DOHH2 (cell line): ENCODE results near the gene CACNA2D3.

Experiments
- CTCF ChIP-seq: fragments of 200-600 bp; sonication (generic); IDR thresholded peaks from one replicate; pipeline ENCODE4 v1.5.1; 2014; ENCODE audit warnings: antibody characterized with exemption, mild to moderate bottlenecking, low read depth, low read length; ENCODE audit not compliant: poor library complexity, severe bottlenecking
- EZH2phosphoT487 ChIP-seq: fragments of 200-600 bp; sonication (generic); IDR thresholded peaks from 2 replicates; pipeline ENCODE4 v1.6.1; 2017; ENCODE audit warnings: borderline replicate concordance, mild to moderate bottlenecking, antibody characterized with exemption, low read length, moderate library complexity, mixed read lengths

- TF ChIP-seq CTCF (no peak), EZH2phosphoT487 (no peak)
Observed at GRCh38 chr3:54262946-54263345, 140.6 kb downstream of the CACNA2D3 start.
